ENCODE data around the gene ITPR2. TPM values are rescaled to one million over a fixed set of nuclear protein-coding genes. Genes with fewer than 3 reads are reported as not detected.

ITPR2 gene
- total and polyA plus RNA-seq, 2 of the 8 experiments (the other 6 are each of a cell fraction or from before 2014, with no cell fraction given) = 4.1 to 48.3 TPM

DNA sequence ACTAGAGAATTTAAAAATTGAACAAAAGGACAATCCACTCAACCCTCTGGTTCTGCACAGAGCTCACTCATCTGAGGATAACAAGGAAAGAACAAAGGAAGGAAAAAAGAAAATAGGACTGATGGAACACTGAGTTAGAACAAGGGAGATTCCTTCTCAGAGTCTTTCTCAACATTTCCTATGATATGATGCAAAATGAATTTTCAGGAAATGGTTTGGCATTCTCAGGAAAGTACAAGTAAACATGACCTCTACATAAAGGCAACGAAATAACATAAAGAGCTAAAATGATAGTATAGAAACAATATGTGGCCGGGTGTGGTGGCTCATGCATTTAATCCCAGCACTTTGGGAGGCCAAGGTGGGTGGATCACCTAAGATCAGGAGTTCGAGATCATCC lies 135.8 kb downstream of the ITPR2 start:
- WGBS, 2 experiments (ENCODE audit: extremely low coverage in 1 of 2, insufficient coverage in 1 of 2, insufficient read length in 1 of 2, insufficient replicate concordance in 2 of 2, low coverage in 1 of 2, low lambda C conversion rate in 2 of 2, missing lambda C conversion rate in 1 of 2) = 85% methylated on average over 3 of the region's 3 CpGs; no CpG with 5 or more reads in 1 of the 2 experiments
- H2BK5ac ChIP-seq (ENCODE audit: low read depth, low read length) = no peak overlapping the region

More for the DNA sequence above, 135.8 kb downstream of the ITPR2 start:
- Histone ChIP-seq H3K4me3 (ENCODE audit: extremely low read depth in 1 of 4, insufficient read depth in 2 of 4, low read depth in 3 of 4, low read length in 4 of 4) (no peak overlapping the region), H2BK20ac (ENCODE audit: low read length) (no peak overlapping the region), H2BK12ac (ENCODE audit: low read depth, low read length) (no peak overlapping the region), H2AK5ac (ENCODE audit: low read depth, low read length) (no peak overlapping the region), H3K79me2 (ENCODE audit: control insufficient read depth in 1 of 2, insufficient read depth in 2 of 2, low read length in 2 of 2) (no peaks in the 10 kb centered on the region), H3K56ac (replicated peaks; ENCODE audit: insufficient read length, low read depth, low read length) (no peak overlapping the region), H3K9ac (replicated peaks in 1 of 4; ENCODE audit: extremely low read depth in 1 of 4, low read depth in 3 of 4, low read length in 3 of 4) (no peak overlapping the region), H3K79me1 (ENCODE audit: low read depth, low read length) (no peaks in the 10 kb centered on the region), H4K5ac (ENCODE audit: insufficient read length, low read depth, low read length) (no peak overlapping the region), H4K91ac (replicated peaks; ENCODE audit: insufficient read length, low read length) (no peak overlapping the region), H3K23me2 (ENCODE audit: low read depth, low read length) (no peaks in the 10 kb centered on the region), H3K4me1 (replicated peaks in 1 of 4; ENCODE audit: control insufficient read depth in 3 of 4, insufficient read depth in 4 of 4, low read length in 3 of 4) (peaks cover 0 to 4% (median 2%) of the 10 kb centered on the region in 4 experiments; a peak in 2 of 7 replicates), H3K23ac (ENCODE audit: insufficient read length) (no peak overlapping the region), H3K9me3 (ENCODE audit: insufficient read depth in 2 of 2, low read depth in 1 of 2, low read length in 1 of 2) (no peaks in the 10 kb centered on the region), H2AFZ (ENCODE audit: low read length) (no peak overlapping the region), H3K27me3 (replicated peaks in 1 of 4; ENCODE audit: control insufficient read depth in 3 of 4, extremely low read depth in 1 of 4, insufficient read depth in 3 of 4, low read length in 3 of 4) (no peaks in the 10 kb centered on the region), H4K8ac (ENCODE audit: extremely low read depth, insufficient read depth, low read length) (no peak overlapping the region), H3K14ac (ENCODE audit: insufficient read length) (no peak overlapping the region), H2BK120ac (replicated peaks; ENCODE audit: low read depth, low read length) (no peak overlapping the region), H3K18ac (ENCODE audit: extremely low read depth, low read length) (no peak overlapping the region), H3K4ac (replicated peaks; ENCODE audit: insufficient read length, low read depth, low read length) (no peak overlapping the region), H3K36me3 (ENCODE audit: control insufficient read depth in 2 of 4, insufficient read depth in 4 of 4, low read length in 3 of 4) (peaks cover 0 to 8% (median 1%) of the 10 kb centered on the region in 4 experiments; a peak in 4 of 8 replicates), H3K27ac (ENCODE audit: low read depth, low read length) (no peak overlapping the region), H4K20me1 (replicated peaks in 1 of 2; ENCODE audit: control insufficient read depth in 1 of 2, insufficient read depth in 2 of 2, low read length in 2 of 2) (no peaks in the 10 kb centered on the region), H3K4me2 (ENCODE audit: insufficient read depth in 1 of 2, low read depth in 2 of 2, low read length in 2 of 2) (no peak overlapping the region), H2BK15ac (ENCODE audit: low read length) (no peak overlapping the region)
- TF ChIP-seq SRF (IDR thresholded peaks at IDR 0.05; ENCODE audit: low read depth, low read length) = no peak
- CTCF ChIA-PET (ENCODE audit: partially characterized antibody) = interaction anchor here (0.8 to 1.2 kb wide), 2 partner anchors 8 to 12 kb away, joined by 3 read pairs; no protein-coding TSS in a partner anchor
- POLR2A ChIA-PET (ENCODE audit: partially characterized antibody) = no interaction called here
- DNase-seq (ENCODE audit: low read depth in 1 of 2, low spot score in 2 of 2) (no peak), FAIRE-seq (no peak)
